Stimulated activated naive CD8-positive, alpha-beta T cell treated with anti-CD3 and anti-CD28 coated beads, Interleukin-15, Interleukin-2, amounts not matched to agents 100 ng/mL and 50 ng/mL, for 24 hours (primary cell): ENCODE data around the gene KRT39.

Experiments used
- H3K27ac Mint-ChIP-seq: one replicate; pipeline ENCODE4 v1.8.0; 2021; ENCODE audit warnings: mild to moderate bottlenecking, mixed read lengths
- H3K27me3 Mint-ChIP-seq: one replicate; pipeline ENCODE4 v1.8.0; 2021; ENCODE audit warnings: mixed read lengths
- H3K36me3 Mint-ChIP-seq: one replicate; pipeline ENCODE4 v1.8.0; 2021; ENCODE audit warnings: low read depth, mixed read lengths
- H3K4me1 Mint-ChIP-seq: one replicate; pipeline ENCODE4 v1.8.0; 2021; ENCODE audit warnings: low read depth, mixed read lengths
- H3K4me3 Mint-ChIP-seq: one replicate; pipeline ENCODE4 v1.8.0; 2021; ENCODE audit warnings: mild to moderate bottlenecking, mixed read lengths
- H3K9me3 Mint-ChIP-seq: one replicate; pipeline ENCODE4 v1.8.0; 2021; ENCODE audit warnings: mixed read lengths

KRT39 gene

GRCh38 chr17:40910441-40910841 lies 56.3 kb downstream of the KRT39 start:
- H3K27ac Mint-ChIP-seq: no peak overlapping the region

GRCh38 chr17:40909755-40910154 lies 57.0 kb downstream of the KRT39 start:
- H3K4me3 Mint-ChIP-seq: no peak overlapping the region
- H3K36me3 Mint-ChIP-seq: no peaks in the 10 kb centered on the region
- peaks cover 27% of the 10 kb centered on the region for H3K27me3 Mint-ChIP-seq
- H3K9me3 Mint-ChIP-seq: no peaks in the 10 kb centered on the region
- H3K4me1 Mint-ChIP-seq: no peaks in the 10 kb centered on the region
- H3K27ac Mint-ChIP-seq: no peak overlapping the region

More at GRCh38 chr17:40910441-40910841, 56.3 kb downstream of the KRT39 start:
- Mint-ChIP-seq H3K27me3 (peaks cover 23% of the 10 kb centered on the region), H3K4me1 (peaks cover 7% of the 10 kb centered on the region), H3K9me3 (no peaks in the 10 kb centered on the region), H3K36me3 (no peaks in the 10 kb centered on the region), H3K4me3 (no peak overlapping the region)

DNA sequence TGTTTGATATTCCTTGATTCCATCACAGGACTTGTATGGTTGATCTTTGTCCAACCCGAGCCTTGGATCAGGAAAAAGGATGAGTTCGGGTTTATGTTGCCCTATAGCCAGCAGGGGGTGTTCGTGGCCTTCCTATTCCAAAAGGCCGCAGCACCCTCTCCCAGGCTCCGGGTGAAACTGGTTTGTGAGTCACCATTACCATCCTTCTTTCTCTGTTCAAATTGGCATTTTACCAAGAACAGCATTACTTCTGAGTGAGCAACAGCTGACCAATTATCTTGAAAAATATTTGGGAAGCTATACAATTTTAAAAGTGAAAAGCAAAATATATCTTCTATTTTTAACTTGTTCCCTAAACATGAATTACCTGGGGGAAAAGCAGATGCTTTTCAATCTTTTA lies 57.4 kb downstream of the KRT39 start:
- H3K27ac Mint-ChIP-seq: no peak overlapping the region
- H3K27me3 Mint-ChIP-seq: peaks cover 31% of the 10 kb centered on the region
- no peaks in the 10 kb centered on the region for H3K36me3 Mint-ChIP-seq
- H3K9me3 Mint-ChIP-seq: no peaks in the 10 kb centered on the region
- no peak overlapping the region for H3K4me3 Mint-ChIP-seq
- no peaks in the 10 kb centered on the region for H3K4me1 Mint-ChIP-seq
